HL-60/S4 treated with retinoic acid at 250 ng/mL for 4 days and 3 days (cell line): Measurements from ENCODE around the gene STMP1.
"Not testable (repeated sequence)": the region's sequence is repeated elsewhere in the genome, so short reads cannot be mapped to it uniquely, and the experiment has no call there.

Experiments used
- in situ Hi-C: fragments of 300-500 bp; cut with MboI; formaldehyde crosslinking; loops from 2 replicates; pipeline ENCODE4 v1.7.0; 2022; ENCODE audit warnings: low sequenced_read_pairs

STMP1 gene

GRCh38 chr7:135662373-135663114 is at the start of gene STMP1:
TSS of gene STMP1 (plus strand) at chr7:135662514.
- in situ Hi-C loops = loop anchor here (25.0 kb wide), 1 partner anchor 325 kb away; the partner anchor contains the start of gene MTPN

- in situ Hi-C loops = loop anchor here (25.0 kb wide), 1 partner anchor 329 kb away; no protein-coding TSS in a partner anchor
Observed at GRCh38 chr7:135616136-135616535, 46.2 kb upstream of the STMP1 start.

GRCh38 chr7:135617781-135618180 is 44.5 kb upstream of the STMP1 start:
- in situ Hi-C loops = loop anchor here (25.0 kb wide), 1 partner anchor 330 kb away; no protein-coding TSS in a partner anchor

- in situ Hi-C loops = loop anchor here (25.0 kb wide), 1 partner anchor 331 kb away; no protein-coding TSS in a partner anchor
Observed at GRCh38 chr7:135618510-135618909, 43.8 kb upstream of the STMP1 start.

GRCh38 chr7:135620447-135620846 is 41.9 kb upstream of the STMP1 start:
- in situ Hi-C loops = loop anchor here (25.0 kb wide), 1 partner anchor 333 kb away; no protein-coding TSS in a partner anchor

- in situ Hi-C loops = loop anchor here (25.0 kb wide), 1 partner anchor 334 kb away; no protein-coding TSS in a partner anchor
Observed at GRCh38 chr7:135620980-135621850, 41.1 kb upstream of the STMP1 start.

- in situ Hi-C loops = no loop called here
Observed at GRCh38 chr7:135634191-135634878, 28.0 kb upstream of the STMP1 start.

- in situ Hi-C loops = not testable (repeated sequence)
Observed at GRCh38 chr7:135639690-135640089, 22.6 kb upstream of the STMP1 start.

- in situ Hi-C loops = no loop called here
Observed at GRCh38 chr7:135644154-135644553, 18.2 kb upstream of the STMP1 start.

- in situ Hi-C loops = no loop called here
Observed at GRCh38 chr7:135644729-135645128, 17.6 kb upstream of the STMP1 start.

- in situ Hi-C loops = no loop called here
Observed at GRCh38 chr7:135645296-135645904, 16.9 kb upstream of the STMP1 start.

GRCh38 chr7:135647755-135648154 is 14.6 kb upstream of the STMP1 start:
- in situ Hi-C loops = no loop called here

GRCh38 chr7:135648235-135648634 is 14.1 kb upstream of the STMP1 start:
- in situ Hi-C loops = no loop called here

GRCh38 chr7:135650831-135651573 is 11.3 kb upstream of the STMP1 start:
- in situ Hi-C loops = loop anchor here (25.0 kb wide), 1 partner anchor 336 kb away; the partner anchor contains the start of gene MTPN

- in situ Hi-C loops = loop anchor here (25.0 kb wide), 1 partner anchor 334 kb away; the partner anchor contains the start of gene MTPN
Observed at GRCh38 chr7:135653340-135654080, 8.8 kb upstream of the STMP1 start.

GRCh38 chr7:135658564-135658963 is 3.8 kb upstream of the STMP1 start:
- in situ Hi-C loops = loop anchor here (25.0 kb wide), 1 partner anchor 329 kb away; the partner anchor contains the start of gene MTPN

- in situ Hi-C loops = loop anchor here (25.0 kb wide), 1 partner anchor 328 kb away; the partner anchor contains the start of gene MTPN
Observed at GRCh38 chr7:135659159-135659846, 3.0 kb upstream of the STMP1 start.
